ENCODE measurements around the gene PADI2.

GRCh38 chr1:17118706-17119075 lies 560 bp downstream of the PADI2 start:
- no peak for TF ChIP-seq CTCF (IDR thresholded peaks at IDR 0.05; ENCODE audit: low read depth, low read length, poor library complexity, severe bottlenecking)
- no peak for TF ChIP-seq EZH2phosphoT487 (IDR thresholded peaks at IDR 0.05; ENCODE audit: borderline replicate concordance, low read length)
